Uterus (tissue), 4 donors: ENCODE data around the gene ZNF577. TPM values are rescaled to one million over a fixed set of nuclear protein-coding genes. Genes with fewer than 3 reads are reported as not detected.

Source experiments
- DNase-seq, 2 donors: peaks; one replicate each; pipeline ENCODE4 v3.0.0-alpha.2; 2019 to 2020
- H3K27ac ChIP-seq, 2 donors: fragments of 200-600 bp; sonication (generic); 1 replicate in 1 of 2; 2 replicates in 1 of 2; pipeline ENCODE4 v1.5.1; 2016 to 2018
- H3K27me3 ChIP-seq, 2 donors: fragments of 200-600 bp; sonication (generic); one replicate each; pipeline ENCODE4 v1.5.1; 2018 to 2019; ENCODE audit warnings: control low read depth in 1 of 2
- H3K36me3 ChIP-seq, 2 donors: fragments of 200-600 bp; sonication (generic); one replicate each; pipeline ENCODE4 v1.5.1; 2019; ENCODE audit warnings: control low read depth in 1 of 2
- H3K4me1 ChIP-seq, 2 donors: fragments of 200-600 bp; sonication (generic); one replicate each; pipeline ENCODE4 v1.5.1; 2018 to 2019; ENCODE audit warnings: control low read depth in 1 of 2
- H3K4me3 ChIP-seq, 2 donors: fragments of 200-600 bp; sonication (generic); 1 replicate in 1 of 2; 2 replicates in 1 of 2; pipeline ENCODE4 v1.5.1; 2018 to 2019; ENCODE audit warnings: mild to moderate bottlenecking in 1 of 2
- H3K9me3 ChIP-seq, 2 donors: fragments of 200-600 bp; sonication (generic); one replicate each; pipeline ENCODE4 v1.5.1; 2019; ENCODE audit warnings: control low read depth in 1 of 2
- CTCF ChIP-seq, 4 experiments: fragments of 200-600 bp in 2 of 4; fragments of 450-650 bp in 2 of 4; sonication (generic) in 2 of 4; IDR thresholded peaks; one replicate each; pipeline ENCODE4 v1.5.1; 2016 to 2019; ENCODE audit warnings: antibody characterized with exemption in 4 of 4, mild to moderate bottlenecking in 2 of 4, moderate library complexity in 1 of 4
- POLR2A ChIP-seq, 2 donors: fragments of 450-650 bp; IDR thresholded peaks; one replicate each; pipeline ENCODE4 v1.6.1; 2016; ENCODE audit warnings: antibody characterized with exemption in 2 of 2, mild to moderate bottlenecking in 1 of 2, moderate library complexity in 1 of 2
- intact Hi-C: fragments of 100-400 bp; cut with DNase I; formaldehyde crosslinking; loops from one replicate; pipeline ENCODE4 v1.15.1; 2023; ENCODE audit warnings: low total_unique reads
- total RNA-seq, 4 donors: library from RNA; depleted of rRNA in 3 of 4; stranded (reverse); fragments of >200 nt in 3 of 4; gene quantifications; one replicate each; pipeline versions ENCODE4 v1.1.0 to v1.2.4, GENCODE V29; 2014 to 2023
- donor health status: DM: yes; HTN: yes; CAD: no.

The ZNF577 gene
- total RNA-seq, result 10 to 100 TPM; 20.6 to 31.2 (median 25.1) TPM

- peaks cover 0 to 49% of the 10 kb centered on the region in 2 donors for H3K9me3 ChIP-seq
- no peaks in the 10 kb centered on the region for H3K4me1 ChIP-seq
- H3K36me3 ChIP-seq, result no peaks in the 10 kb centered on the region
- peak; percentile 80 to 86 for DNase-seq
- H3K27me3 ChIP-seq, result no peaks in the 10 kb centered on the region
- TF ChIP-seq CTCF (IDR thresholded peaks at IDR 0.05), result no peak
- peak; percentile 11 to 19 for TF ChIP-seq POLR2A (IDR thresholded peaks at IDR 0.05)
- intact Hi-C loops, result no loop called here
- peak within 1 kb of the TSS; percentile 74 for H3K27ac ChIP-seq
- H3K4me3 ChIP-seq, result peak within 1 kb of the TSS; percentile 62 to 64
Measured at GRCh38 chr19:51887522-51888498, at the start of gene ZNF577. Gene ZNF577 (minus strand): TSS chr19:51887951. CDS start chr19:51880382, 7,569 bp downstream.

- H3K27me3 ChIP-seq, result no peaks in the 10 kb centered on the region
- intact Hi-C loops, result no loop called here
- no peaks in the 10 kb centered on the region for H3K36me3 ChIP-seq
- H3K27ac ChIP-seq, result no peak overlapping the region
- TF ChIP-seq POLR2A (IDR thresholded peaks at IDR 0.05), result no peak
- TF ChIP-seq CTCF (IDR thresholded peaks at IDR 0.05), result no peak
- H3K4me1 ChIP-seq, result no peaks in the 10 kb centered on the region
- DNase-seq, result no peak
- peaks cover 0 to 25% of the 10 kb centered on the region in 2 donors for H3K9me3 ChIP-seq
- no peak overlapping the region for H3K4me3 ChIP-seq
Measured at GRCh38 chr19:51931921-51932320, 44.2 kb upstream of the ZNF577 start.

- Histone ChIP-seq H3K4me1 (no peaks in the 10 kb centered on the region), H3K27ac (peak overlapping the region in 1 of 2 donors; percentile 87), H3K36me3 (no peaks in the 10 kb centered on the region), H3K4me3 (peak overlapping the region; percentile 75 to 79), H3K27me3 (no peaks in the 10 kb centered on the region), H3K9me3 (peaks cover 0 to 5% of the 10 kb centered on the region in 2 donors)
- intact Hi-C loops, result no loop called here
- TF ChIP-seq POLR2A (IDR thresholded peaks at IDR 0.05) (no peak), CTCF (IDR thresholded peaks at IDR 0.05) (no peak)
- DNase-seq, result no peak
Measured at GRCh38 chr19:51927859-51928258, 40.1 kb upstream of the ZNF577 start.

- H3K27me3 ChIP-seq, result no peaks in the 10 kb centered on the region
- peak; percentile 84 to 88 for DNase-seq
- H3K27ac ChIP-seq, result peak within 1 kb of the TSS; percentile 80 to 87
- peak within 1 kb of the TSS; percentile 75 to 79 for H3K4me3 ChIP-seq
- no peaks in the 10 kb centered on the region for H3K4me1 ChIP-seq
- TF ChIP-seq POLR2A (IDR thresholded peaks at IDR 0.05) (no peak), CTCF (IDR thresholded peaks at IDR 0.05) (peak; percentile 11 to 33 (median 18))
- intact Hi-C loops, result no loop called here
- H3K9me3 ChIP-seq, result peaks cover 0 to 9% of the 10 kb centered on the region in 2 donors
- no peaks in the 10 kb centered on the region for H3K36me3 ChIP-seq
Measured at GRCh38 chr19:51926784-51927741, 39.3 kb upstream of the ZNF577 start, which contains the start of gene ZNF613. Gene ZNF613 (plus strand): TSS chr19:51927472. CDS start chr19:51936221, 8,749 bp downstream.
